ENCODE data around the gene TRIM17.

GRCh38 chr1:228405200-228405978 is 11.3 kb downstream of the TRIM17 start:
- no peak for TF ChIP-seq CTCF (IDR thresholded peaks at IDR 0.05 in 2 of 3, conservative IDR thresholded peaks at IDR 0.05 in 1 of 3; ENCODE audit: borderline replicate concordance in 1 of 3, insufficient read depth in 1 of 3, low read depth in 2 of 3, low read length in 2 of 3)
- no peak for TF ChIP-seq YY1 (IDR thresholded peaks at IDR 0.05; ENCODE audit: extremely low read depth, insufficient replicate concordance, low read depth, low read length)
- no peak for TF ChIP-seq POLR2A (IDR thresholded peaks at IDR 0.05; ENCODE audit: borderline replicate concordance, extremely low read depth, insufficient read depth, insufficient read length)
- TF ChIP-seq EZH2 (IDR thresholded peaks at IDR 0.05), result no peak
- no peak for TF ChIP-seq POLR2AphosphoS5 (IDR thresholded peaks at IDR 0.05; ENCODE audit: low read depth, low read length)
- TF ChIP-seq REST (IDR thresholded peaks at IDR 0.05; ENCODE audit: low read depth), result no peak
- TF ChIP-seq TCF7L2 (IDR thresholded peaks at IDR 0.05; ENCODE audit: borderline replicate concordance, extremely low read depth, insufficient read depth, insufficient read length), result no peak
- no peak for TF ChIP-seq RAD21 (IDR thresholded peaks at IDR 0.05; ENCODE audit: low read depth)
- no peak for TF ChIP-seq ZNF274 (IDR thresholded peaks at IDR 0.05; ENCODE audit: low read depth, low read length)
- no peak for TF ChIP-seq CEBPB (IDR thresholded peaks at IDR 0.05; ENCODE audit: low read depth)
- no peak for TF ChIP-seq CBX3 (IDR thresholded peaks at IDR 0.05; ENCODE audit: low read depth)
- no peak for TF ChIP-seq ZFX (IDR thresholded peaks at IDR 0.05)

All from HCT116 (cell line).